Activated CD8-positive, alpha-beta memory T cell treated with anti-CD3 and anti-CD28 coated beads, Interleukin-2, amount 50 U/mL, for 1 hour (primary cell): ENCODE measurements around the gene RIMS4.
"Not testable (repeated sequence)": the region's sequence is repeated elsewhere in the genome, so short reads cannot be mapped to it uniquely, and the experiment has no call there.

Source experiments
- DNase-seq: peaks from one replicate; pipeline ENCODE4 v3.0.0-alpha.2; 2020; ENCODE audit errors: extremely low read depth

RIMS4 gene

DNA sequence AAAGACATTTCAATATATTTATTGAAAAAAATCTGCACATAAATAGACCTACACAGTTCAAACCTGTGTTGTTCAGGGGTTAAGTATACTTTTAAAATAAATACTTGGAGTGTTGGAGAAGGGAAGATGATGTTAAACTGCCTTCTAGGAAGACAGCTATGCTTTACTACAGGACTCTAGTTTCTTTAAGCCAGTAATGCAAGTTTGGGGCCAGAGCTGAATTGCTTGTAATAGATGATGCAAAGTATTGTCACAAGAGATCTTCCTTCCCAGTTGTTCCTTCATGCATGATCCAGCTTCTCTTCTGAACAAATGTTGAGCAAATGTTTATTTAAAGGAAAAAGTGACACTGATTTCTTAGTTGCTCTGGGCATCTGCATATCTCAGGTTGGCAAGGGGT lies 20.2 kb upstream of the RIMS4 start:
- no peak for DNase-seq

DNA sequence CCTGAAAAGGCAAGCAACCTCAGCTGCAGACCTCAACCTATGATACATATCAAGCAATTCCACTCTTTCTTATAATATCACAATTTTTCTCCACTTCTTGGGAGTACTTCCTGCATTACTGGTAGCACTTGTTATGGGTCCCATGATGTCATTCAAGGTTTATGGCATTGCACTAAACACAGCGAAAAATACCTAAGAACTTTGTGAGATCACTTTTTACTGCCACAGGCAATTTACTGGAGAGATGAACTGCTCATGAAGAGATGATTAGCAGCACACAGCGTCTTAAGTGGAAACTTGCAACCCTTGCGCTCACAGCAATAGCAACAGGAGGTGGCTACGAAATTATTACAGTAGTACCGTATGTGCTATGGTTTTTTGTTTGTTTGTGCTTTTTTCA lies 19.3 kb upstream of the RIMS4 start:
- no peak for DNase-seq

DNA sequence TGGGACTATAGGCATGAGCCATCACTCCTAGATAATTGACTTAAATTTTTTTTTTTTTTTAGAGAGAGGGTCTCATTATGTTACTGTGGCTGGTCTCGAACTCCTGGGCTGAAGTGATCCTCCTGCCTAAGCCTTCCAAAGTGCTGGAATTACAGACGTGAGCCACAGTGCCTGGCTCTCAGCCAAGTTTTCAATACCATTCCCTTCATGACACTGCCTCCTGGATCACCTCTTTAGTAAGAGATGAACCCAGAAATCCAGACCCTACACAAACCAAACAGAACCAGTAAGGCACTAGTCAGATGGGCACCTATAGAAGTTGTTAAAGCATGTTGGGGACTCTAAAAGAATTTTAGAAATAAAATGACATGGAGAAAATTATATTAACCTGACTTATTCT lies 18.3 kb upstream of the RIMS4 start:
- DNase-seq, result no peak

DNA sequence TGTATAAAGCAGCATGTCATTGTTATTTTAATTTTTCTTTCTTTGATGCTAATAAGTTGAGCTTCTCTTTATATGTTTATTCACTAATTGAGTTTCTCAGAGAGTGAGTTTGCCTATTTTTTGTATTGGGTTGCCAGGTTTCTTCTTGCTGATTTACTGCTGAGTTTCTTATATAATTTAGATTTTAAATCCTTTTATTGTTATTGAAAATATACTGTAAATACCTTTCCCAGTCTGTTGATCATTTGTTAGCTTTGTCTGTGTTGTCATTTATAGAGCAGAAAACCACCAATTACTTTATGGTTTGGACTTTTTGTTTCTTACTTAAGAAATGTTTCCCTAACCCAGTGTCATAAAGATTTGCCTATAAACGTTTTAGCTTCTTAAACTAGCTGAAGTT lies 17.1 kb upstream of the RIMS4 start:
- no peak for DNase-seq

DNA sequence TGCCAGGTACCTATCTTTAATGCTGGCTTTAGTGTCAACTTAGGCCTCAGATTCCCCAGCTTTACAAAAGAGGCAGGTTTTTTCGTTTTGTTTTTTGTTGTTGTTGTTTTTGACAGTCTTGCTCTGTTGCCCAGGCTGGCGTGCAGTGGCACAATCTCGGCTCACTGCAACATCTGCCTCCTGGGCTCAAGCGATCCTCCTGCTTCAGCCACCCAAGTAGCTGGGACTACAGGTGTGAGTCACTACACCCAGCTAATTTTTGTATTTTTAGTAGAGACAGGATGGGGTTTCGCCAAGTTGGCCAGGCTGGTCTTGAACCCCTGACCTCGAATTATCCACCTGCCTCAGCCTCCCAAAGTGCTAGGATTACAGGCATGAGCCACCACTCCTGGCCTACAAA lies 11.2 kb upstream of the RIMS4 start:
- not testable (repeated sequence) for DNase-seq

DNA sequence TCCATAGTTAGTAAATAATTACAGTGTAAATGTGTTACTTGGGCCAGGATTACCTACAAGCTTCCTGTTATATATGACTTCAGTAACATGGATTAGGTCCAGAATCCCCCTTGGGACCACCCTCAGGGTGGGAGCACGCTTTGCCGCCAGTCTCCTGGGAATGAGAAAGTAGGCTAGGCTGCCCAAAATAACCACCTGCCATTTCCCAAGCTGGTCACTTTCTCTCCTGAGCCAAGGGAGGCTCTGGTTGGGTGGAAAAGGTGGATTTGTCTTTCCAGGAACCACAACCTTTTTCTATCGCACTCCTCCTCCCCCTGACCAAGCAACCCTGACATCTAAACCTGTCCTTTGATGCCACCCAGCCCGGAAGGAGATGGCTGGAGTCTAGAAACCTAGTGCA lies 9.6 kb upstream of the RIMS4 start:
- no peak for DNase-seq

DNA sequence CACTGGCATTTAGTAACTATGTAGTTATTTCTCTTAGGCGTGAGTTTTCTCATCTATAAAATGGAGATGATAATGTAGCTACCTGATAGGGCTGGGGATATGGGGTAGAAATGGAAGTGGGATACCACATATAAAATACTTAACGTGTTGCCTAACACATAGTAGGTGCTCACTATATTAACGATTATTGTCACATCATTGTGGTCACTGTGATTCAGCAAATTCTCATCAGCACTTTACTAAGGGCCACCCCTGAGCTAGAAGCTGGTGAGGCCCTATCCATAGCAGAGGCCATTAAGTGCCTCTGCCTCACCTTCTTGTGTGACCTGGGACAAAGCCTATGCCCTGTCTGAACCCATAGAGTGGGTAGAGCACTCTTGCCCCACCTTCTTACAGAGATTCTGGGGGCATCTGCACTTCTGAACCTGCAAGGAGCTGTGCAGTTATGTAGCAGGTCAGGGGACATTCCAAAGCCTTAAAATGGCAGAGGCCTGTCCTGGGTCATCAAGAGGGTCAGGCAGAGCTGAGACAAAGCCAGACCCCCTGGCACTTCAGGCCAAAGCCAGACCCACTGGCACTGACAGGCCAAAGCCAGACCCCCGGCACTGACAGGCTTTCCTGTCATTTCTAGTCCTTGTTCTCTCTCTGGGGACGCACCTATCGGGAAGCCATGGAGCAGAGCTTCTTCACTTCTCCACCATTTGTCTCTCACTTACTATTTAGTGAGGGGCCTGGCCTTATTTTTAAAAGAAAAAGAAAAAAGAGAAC lies 7.0 kb upstream of the RIMS4 start:
- no peak for DNase-seq

DNA sequence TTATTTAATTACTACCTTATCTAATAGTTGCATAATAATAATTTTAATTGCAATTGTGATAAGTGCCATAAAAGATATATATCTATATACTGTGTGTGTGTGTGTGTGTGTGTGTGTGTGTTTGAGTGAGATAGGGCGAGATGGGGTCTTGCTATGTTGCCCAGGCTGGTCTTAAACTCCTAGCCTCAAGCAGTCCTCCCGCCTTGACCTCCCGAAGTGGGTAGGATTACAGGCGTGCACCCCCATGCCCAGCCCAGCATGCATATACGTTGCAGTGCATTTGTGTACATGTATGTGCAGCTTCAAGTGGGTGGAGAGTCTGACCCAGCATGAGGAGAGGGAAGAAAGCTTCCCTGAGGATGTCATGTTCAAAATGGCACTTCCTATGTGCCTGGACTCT lies 4.6 kb upstream of the RIMS4 start:
- no peak for DNase-seq

DNA sequence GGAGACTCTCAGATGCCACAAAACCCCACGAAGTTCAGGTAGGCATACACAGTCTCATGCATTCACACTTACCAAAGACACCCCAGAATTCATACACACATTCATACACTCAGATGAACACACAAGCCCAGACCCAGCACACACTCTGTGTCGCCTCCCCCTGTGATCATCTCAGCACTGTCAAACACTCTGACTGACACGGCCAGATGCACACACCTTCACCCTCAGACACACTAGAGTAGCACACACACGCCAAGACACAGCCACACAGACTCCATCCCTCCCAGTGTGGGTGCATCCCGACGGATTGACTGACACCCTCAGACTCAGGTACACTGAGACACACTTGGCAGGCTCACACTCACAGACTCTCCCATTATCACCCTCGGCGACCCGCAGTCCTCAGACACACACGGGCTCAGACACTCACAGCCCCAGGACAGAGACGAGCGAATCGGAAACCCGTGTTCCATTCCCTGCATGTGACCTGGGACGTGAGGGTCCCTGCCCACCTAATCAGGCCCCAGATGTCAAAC lies 872 bp upstream of the RIMS4 start:
- DNase-seq, result no peak

DNA sequence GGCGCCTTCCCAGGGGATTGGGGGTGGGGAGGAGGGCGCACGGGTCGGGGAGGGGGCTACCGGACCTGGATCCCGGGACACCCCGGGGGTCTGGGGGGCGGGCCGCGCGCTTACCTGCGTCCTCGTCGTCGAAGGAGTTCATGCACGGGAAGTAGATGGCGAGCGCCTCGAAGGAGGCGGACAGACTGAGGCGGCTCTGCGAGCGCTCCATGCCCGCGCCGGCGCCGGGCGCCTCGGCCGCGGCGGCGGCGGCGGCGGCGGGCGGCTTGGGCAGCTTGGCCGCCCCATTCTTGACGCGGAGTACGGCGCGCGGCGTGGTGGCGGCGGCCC lies 320 bp downstream of the RIMS4 start:
- no peak for DNase-seq

DNA sequence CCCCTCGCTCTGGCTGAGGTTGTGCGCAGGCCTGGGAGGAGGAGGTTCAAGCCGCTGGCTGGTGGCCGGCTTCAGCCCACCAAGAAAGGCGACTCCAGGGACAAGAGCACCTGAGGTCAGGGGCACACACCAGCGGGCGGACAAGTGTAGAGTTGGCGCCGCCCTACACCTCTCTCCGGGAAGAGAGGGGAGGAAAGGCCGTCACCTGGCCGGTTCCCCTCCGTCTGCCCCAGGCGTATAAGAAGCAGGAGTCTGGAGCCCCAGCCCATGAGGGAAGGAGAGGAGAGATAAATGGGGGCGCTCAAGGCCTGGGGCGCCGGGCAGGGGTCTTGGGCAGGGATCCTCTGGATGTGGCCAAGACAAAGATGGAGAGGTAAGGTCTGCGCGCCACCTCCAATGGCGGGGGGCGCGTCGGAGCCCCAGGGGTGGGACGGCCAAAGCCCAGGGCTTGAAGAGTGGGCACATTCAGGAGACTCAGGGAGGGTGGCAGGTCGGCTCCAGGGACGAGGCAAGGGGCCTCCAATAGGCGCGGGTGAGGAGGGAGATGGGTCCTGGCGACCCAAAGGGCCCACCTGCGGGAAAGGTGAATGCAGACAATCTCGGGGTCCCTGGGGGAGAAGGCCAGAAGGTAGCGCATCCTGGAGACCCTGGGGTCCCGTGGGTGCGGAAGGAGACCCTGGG lies 826 bp downstream of the RIMS4 start:
- no peak for DNase-seq

DNA sequence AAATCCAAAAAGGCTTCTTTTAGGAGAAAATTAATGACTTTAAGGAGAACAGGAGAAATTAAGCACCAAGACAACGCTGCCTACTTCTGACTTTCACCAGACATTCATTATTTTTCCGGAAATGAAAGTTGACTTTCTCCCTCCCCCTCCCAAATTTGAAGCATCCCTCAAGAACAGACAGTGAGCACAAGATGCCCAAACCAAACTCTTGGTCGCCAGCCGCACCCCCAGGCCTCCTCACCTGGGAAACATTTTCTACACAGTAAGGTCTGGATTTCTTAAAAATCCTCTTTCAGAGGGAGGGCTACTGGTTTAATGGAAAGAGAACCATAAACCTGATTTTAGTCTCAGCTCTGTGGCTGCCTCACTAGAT lies 2.7 kb downstream of the RIMS4 start:
- no peak for DNase-seq

DNA sequence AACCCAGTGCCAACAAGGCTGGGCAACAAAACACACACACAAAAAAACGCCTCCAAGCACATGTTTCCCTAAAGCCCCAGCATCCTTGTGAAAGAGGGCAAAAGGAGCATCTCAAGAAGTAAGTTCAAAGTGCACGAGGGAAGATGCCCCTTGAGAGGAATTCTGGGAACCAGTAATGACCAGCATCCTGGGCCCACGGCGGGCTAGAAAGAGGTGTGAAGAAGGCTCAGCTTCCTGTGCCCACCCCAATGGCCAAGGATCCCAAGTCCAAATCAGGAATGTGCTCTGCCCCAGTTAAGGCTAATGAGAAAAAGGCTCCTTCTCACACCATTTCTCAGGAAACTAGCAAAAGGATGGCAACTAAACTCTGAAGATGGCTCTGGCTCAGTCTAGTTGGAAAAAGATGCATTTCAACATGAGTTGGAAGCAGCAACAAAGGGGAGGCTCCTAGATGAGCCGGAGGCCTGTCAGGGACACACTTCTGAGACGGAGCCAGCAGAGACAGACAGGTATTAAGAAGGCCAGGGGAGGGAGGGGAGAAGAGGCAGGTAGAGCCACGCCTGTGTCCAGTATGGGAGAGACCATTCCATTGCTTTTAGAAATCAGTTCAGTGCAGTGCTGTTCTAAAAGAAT lies 3.2 kb downstream of the RIMS4 start:
- DNase-seq, result no peak

DNA sequence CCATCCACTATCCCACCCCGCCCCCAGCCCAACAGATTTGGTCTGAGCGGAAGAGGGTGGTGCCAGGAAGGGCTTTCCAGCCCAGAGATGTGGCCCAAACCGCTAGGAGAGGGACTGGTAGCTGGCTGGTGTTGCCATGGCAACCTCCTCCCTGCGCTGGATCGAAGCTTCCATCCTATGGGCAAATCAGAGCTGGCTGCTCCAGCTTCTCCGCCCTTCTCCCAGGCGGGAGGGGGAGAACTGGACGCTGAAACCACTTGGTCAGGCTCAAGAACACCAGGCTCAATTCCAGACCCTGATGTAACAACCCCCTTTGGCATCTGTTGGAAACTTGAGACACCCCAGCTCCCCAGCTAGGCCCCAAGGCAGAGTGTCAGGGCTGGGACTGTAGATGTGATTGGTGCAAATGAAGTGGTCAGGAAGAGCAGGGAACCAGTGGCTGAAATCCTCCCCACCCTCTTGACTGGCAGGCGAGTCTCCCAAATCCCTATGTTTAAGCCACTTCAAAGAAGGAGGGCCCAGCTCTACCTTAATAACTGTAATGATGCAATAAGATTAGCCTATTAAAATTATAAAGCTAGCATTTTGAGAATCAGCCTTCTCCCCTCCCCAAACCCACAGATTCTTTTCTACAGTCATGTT lies 4.2 kb downstream of the RIMS4 start:
- DNase-seq, result no peak

DNA sequence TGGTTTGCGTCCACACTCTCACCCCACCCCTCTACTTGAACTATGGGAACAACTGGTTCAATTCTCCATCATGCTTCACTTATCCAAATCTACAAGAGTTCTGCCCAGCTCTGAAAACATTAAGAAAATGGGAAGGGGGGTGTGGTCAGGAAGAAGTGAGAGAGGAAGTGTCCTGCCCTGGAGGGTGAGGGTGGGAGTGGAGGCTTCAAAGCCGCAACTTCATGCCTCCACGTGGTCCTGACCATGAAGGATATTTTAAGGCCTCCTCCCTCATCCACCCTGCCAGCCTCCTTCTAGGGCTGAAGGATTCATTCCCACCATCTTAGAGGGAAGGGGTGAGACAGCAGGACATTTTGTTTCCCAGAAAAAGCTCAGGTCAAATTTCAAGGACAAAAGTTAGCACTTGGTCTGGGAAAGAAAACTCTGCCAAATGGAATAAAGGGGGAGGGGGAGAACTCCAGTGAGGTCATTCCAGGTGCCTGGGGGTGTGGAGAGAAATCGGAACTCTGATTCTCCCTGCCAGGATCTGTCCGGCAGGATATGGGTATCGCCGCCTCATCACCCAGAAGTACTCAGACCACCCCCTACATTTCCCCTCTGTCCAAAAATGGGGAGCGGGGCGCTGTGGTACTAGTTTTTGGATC lies 4.9 kb downstream of the RIMS4 start:
- no peak for DNase-seq

DNA sequence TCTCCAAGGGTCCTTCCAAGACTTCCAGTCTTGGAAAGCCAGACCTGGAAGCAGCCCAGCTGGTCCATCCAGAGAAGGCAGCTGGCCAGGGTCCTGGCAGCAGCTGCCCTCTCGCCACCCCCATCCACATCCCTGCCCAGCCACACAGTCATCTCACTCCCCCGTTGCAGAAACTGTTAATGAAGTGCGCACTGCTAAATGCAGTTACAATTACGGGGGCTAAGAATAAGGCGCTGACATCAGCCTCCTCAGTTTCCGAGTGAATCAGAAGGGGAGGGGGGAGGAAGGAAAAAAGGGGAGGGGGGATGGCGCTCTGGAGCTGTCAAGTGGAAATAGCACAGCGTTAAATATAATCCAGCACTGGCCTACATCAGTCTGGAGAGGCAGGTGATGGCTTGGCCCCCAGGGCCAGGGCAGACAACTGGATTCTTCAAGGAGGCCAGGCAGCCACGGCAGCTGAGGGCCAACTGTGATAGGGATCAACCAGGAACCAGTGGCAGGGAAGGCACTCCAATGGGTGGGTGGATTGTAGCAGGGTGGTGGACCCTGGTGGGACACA lies 6.9 kb downstream of the RIMS4 start:
- no peak for DNase-seq

DNA sequence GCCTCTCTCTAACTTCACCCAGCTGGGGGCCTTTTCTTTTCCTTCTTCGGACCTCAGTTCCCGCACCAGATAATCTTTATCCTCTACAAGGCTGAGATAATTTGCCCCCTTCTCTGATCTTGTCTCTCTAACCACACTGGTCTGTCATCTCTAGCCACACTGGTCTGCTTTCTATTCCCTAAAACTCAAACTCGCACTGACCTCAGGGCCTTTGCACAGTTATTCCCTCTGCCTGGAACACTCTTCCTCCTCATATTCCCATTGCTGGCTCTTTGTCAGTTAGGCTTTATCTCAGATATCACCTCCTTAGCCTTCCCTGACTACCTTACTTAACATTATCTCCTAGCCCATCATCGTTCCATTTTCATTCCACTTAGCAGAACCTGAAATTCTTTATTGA lies 7.6 kb downstream of the RIMS4 start:
- no peak for DNase-seq

DNA sequence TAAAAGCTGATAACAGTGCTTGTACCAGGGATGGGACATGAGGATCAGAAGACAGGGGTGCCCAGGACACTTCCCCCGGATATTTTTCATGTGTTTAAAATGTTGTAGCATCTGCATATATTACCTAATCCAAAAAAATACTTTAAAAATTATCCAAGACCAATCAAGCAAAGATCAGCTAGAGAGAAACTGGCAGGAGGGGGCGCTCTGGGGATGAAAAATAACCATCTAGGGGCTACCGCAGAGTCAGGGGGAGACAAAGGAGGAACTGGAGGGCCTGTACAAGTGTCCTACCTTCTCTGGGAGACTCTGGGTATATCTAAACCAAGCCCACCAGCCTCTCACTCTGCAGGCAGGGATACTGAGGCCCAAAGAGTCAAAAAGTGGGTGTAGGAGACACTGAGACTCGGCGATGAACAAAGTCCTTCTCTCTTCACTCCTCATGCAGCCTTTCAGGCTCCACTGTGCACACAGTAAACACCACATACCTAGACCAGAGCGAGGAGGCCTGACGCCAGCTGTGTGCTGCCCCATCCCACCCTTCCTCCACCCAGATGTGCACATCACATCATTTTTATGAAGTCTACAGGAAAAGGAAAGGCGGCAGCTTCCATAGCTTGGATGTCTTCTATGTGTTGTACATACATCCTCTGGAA lies 9.8 kb downstream of the RIMS4 start:
- DNase-seq, result no peak

DNA sequence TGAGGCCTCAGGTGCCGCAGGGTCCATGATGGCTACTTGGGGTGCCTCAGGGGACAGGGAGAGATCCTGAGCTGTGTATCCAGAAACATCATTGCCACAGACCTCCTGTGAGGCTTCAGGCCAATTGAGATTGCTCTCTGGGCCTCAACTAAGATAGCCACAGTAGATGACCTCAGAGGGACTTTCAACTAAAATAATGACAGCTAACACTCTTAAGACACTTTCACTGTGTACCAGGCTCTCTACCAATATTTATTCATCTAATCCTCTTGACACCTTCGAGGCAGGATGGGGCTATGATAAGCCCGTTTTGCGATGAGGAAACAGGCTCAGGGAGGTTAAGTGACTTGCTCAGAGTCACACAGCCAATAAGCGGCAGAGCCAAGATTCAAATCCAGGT lies 10.7 kb downstream of the RIMS4 start:
- no peak for DNase-seq

DNA sequence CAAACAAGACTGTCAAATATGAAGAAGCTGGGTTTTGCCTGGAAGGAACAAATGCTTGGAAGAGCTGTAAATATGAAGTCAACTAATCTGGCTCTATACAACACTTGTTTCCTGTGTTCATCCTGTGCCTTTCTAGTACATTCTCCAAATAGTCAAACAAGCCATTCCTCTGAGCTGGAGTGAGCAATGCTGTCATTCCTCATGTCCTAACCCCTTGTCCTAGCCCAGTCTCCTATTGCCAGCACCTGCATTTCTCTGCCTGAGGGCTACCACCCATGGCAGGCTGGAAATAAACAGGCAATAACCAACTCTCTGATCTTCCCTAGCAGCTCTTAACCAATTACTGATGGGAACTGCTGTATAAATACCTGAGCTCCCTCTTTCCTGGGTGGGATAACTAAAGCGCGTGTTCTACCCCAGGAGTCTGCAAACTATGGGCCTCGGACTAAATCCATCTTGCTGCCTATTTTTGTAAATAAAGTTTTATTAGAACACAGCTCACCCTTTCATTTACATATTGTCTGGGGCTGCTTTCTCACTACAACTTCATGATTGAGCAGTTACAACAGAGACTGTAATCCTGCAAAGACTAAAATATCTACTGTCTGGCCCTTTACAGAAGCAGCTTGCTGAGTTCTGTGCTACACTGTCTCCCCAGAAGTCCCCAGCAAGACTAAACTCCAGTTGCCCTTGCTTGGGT lies 13.4 kb downstream of the RIMS4 start:
- DNase-seq, result no peak

DNA sequence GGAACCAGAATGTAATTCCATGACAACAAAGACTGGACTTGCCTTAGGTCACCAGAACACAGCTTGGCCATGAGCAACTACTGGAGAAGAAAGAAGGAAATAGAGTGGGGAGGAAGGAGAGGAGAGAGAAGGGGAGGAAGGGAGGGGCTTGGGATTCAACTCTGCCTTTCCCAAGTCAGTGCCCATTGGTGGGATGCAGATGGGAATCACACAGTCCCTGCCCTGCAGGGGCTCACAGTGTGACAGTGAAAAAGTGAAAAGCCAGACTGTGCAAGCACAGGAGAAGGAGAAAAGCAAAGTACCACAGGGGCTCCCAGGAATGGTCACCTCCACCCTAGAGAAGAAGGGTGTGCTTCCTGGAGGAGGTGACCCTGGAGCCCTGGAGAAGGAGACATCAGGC lies 14.0 kb downstream of the RIMS4 start:
- no peak for DNase-seq
